Spleen (tissue), 11 donors: ENCODE measurements around the gene CTDP1. TPM values are rescaled to one million over a fixed set of nuclear protein-coding genes. Genes with fewer than 3 reads are reported as not detected.

Experiments used
- DNase-seq: peaks from one replicate; pipeline ENCODE4 v3.0.0-alpha.2; 2020
- H3K27ac ChIP-seq, 8 donors: fragments of 200-600 bp; sonication (generic) in 7 of 8; 1 replicate in 4 of 8; 2 replicates in 4 of 8; pipeline versions ENCODE4 v1.5.0 to v1.8.0; 2016 to 2021; ENCODE audit warnings: inconsistent platforms in 4 of 8, mild to moderate bottlenecking in 4 of 8, moderate library complexity in 1 of 8
- H3K27me3 ChIP-seq, 7 donors: fragments of 200-600 bp; sonication (generic) in 6 of 7; replicated peaks in 1 of 7; 1 replicate in 4 of 7; 2 replicates in 3 of 7; pipeline versions ENCODE4 v1.5.0 to v1.8.0; 2016 to 2021; ENCODE audit warnings: inconsistent platforms in 3 of 7, mild to moderate bottlenecking in 1 of 7
- H3K36me3 ChIP-seq, 6 donors: fragments of 200-600 bp; sonication (generic) in 5 of 6; 1 replicate in 4 of 6; 2 replicates in 2 of 6; pipeline versions ENCODE4 v1.5.0 to v1.8.0; 2016 to 2021; ENCODE audit warnings: inconsistent platforms in 2 of 6
- H3K4me1 ChIP-seq, 6 donors: fragments of 200-600 bp; sonication (generic) in 5 of 6; 1 replicate in 3 of 6; 2 replicates in 3 of 6; pipeline versions ENCODE4 v1.5.0 to v1.8.0; 2016 to 2021; ENCODE audit warnings: inconsistent platforms in 3 of 6
- H3K4me3 ChIP-seq, 8 donors: fragments of 200-600 bp; sonication (generic) in 7 of 8; 1 replicate in 4 of 8; 2 replicates in 4 of 8; pipeline versions ENCODE4 v1.5.0 to v1.8.0; 2016 to 2021; ENCODE audit warnings: inconsistent platforms in 4 of 8, mild to moderate bottlenecking in 4 of 8, moderate library complexity in 2 of 8
- H3K9me3 ChIP-seq, 8 donors: fragments of 200-600 bp; sonication (generic) in 7 of 8; 1 replicate in 4 of 8; 2 replicates in 4 of 8; pipeline versions ENCODE4 v1.5.0 to v1.8.0; 2016 to 2021; ENCODE audit warnings: inconsistent platforms in 4 of 8
- CTCF ChIP-seq, 11 experiments: fragments of 200-600 bp in 7 of 11; fragments of 450-650 bp in 4 of 11; sonication (generic) in 4 of 11; IDR thresholded peaks in 8 of 11; conservative IDR thresholded peaks in 3 of 11; 1 replicate in 7 of 11; 2 replicates in 4 of 11; pipeline versions ENCODE4 v1.4.0 to v1.8.0; 2016 to 2021; ENCODE audit warnings: antibody characterized with exemption in 11 of 11, inconsistent platforms in 4 of 11, mild to moderate bottlenecking in 1 of 11
- POLR2A ChIP-seq, 3 donors: fragments of 450-650 bp; IDR thresholded peaks; one replicate each; pipeline ENCODE4 v1.5.1; 2017; ENCODE audit warnings: antibody characterized with exemption in 3 of 3, mild to moderate bottlenecking in 1 of 3
- POLR2AphosphoS5 ChIP-seq, 3 donors: sonication (generic); formaldehyde crosslinking; IDR thresholded peaks; one replicate each; pipeline ENCODE4 v1.5.1; 2017; ENCODE audit warnings: antibody characterized with exemption in 3 of 3
- WGBS, 5 donors: extraction: QIAGEN DNeasy Blood & Tissue Kit in 3 of 5; methylation state at CpG; one replicate each; pipeline versions ENCODE4 v1.1.5 to v1.1.7; 2013 to 2018; 5-methylcytosine and 5-hydroxymethylcytosine counted together
- intact Hi-C: fragments of 100-400 bp; cut with DNase I; formaldehyde crosslinking; loops from one replicate; pipeline ENCODE4 v1.15.0; 2023; ENCODE audit warnings: low total_unique reads
- polyA plus RNA-seq, 3 donors: library from polyadenylated mRNA; stranded (reverse); fragments of 200-250 nt; gene quantifications; one replicate each; pipeline ENCODE4 v1.2.1, GENCODE V29; 2013
- total RNA-seq, 7 donors: library from RNA; depleted of rRNA in 3 of 7; stranded (reverse); fragments of >200 nt in 3 of 7; fragmentation: NEBNext Ultra II Directional in 4 of 7; extraction: Animal tissue kit (Norgen Biotek cat#: 25700) in 4 of 7; gene quantifications; one replicate each; pipeline versions ENCODE4 v1.1.0 to v1.2.1, GENCODE V29; 2016 to 2021
- donor health status: healthy with polysubstance abuse.
- donor health status: DM: no; HTN: no; CAD: no; lungs with moderate emphysema.
- donor health status: DM: no; HTN: no; CAD: no.
- donor health status: Bipolar disorder and iron deficiency.
- donor health status: healthy.
- donor health status: DM: no; HTN: no; CAD: no.
- donor health status: DM: yes; HTN: yes; CAD: no.

Gene CTDP1
- total and polyA plus RNA-seq, 10 donors = 13.6 to 54.6 (median 28.6) TPM

- intact Hi-C loops = no loop called here
- TF ChIP-seq CTCF (IDR thresholded peaks at IDR 0.05 in 8 of 11, conservative IDR thresholded peaks at IDR 0.05 in 3 of 11) (no peak), POLR2AphosphoS5 (IDR thresholded peaks at IDR 0.05) (no peak), POLR2A (IDR thresholded peaks at IDR 0.05) (no peak)
- 48 to 65% (median 51%) methylated on average over 21 of the region's 21 CpGs for WGBS, 5 donors
- Histone ChIP-seq H3K9me3 (no peaks in the 10 kb centered on the region), H3K4me1 (peaks cover 18 to 83% (median 40%) of the 10 kb centered on the region in 6 donors), H3K27me3 (peaks cover 0 to 65% (median 37%) of the 10 kb centered on the region in 7 donors), H3K4me3 (no peak overlapping the region), H3K36me3 (no peaks in the 10 kb centered on the region), H3K27ac (no peak overlapping the region)
- DNase-seq = peak; percentile 66
Observed at GRCh38 chr18:79796531-79797405, 117.2 kb downstream of the CTDP1 start.

- H3K9me3 ChIP-seq = no peaks in the 10 kb centered on the region
- intact Hi-C loops = no loop called here
- H3K36me3 ChIP-seq = no peaks in the 10 kb centered on the region
- H3K4me3 ChIP-seq = peak within 1 kb of the TSS in 7 of 8 donors; percentile 31 to 67 (median 42)
- H3K27ac ChIP-seq = no peak within 1 kb of the TSS
- peak; percentile 87 for DNase-seq
- WGBS, 5 donors = 4 to 28% (median 6%) methylated on average over 15 to 92 of the region's 92 CpGs
- peaks cover 18 to 73% (median 31%) of the 10 kb centered on the region in 6 donors for H3K4me1 ChIP-seq
- peaks cover 0 to 59% (median 37%) of the 10 kb centered on the region in 7 donors for H3K27me3 ChIP-seq
- TF ChIP-seq POLR2A (IDR thresholded peaks at IDR 0.05) (no peak), CTCF (IDR thresholded peaks at IDR 0.05 in 8 of 11, conservative IDR thresholded peaks at IDR 0.05 in 3 of 11) (peak in 2 of 11 experiments; percentile 18 to 24), POLR2AphosphoS5 (IDR thresholded peaks at IDR 0.05) (peak in 1 of 3 donors; percentile 20)
Observed at GRCh38 chr18:79797518-79798345, 118.1 kb downstream of the CTDP1 start, which contains the start of gene KCNG2. KCNG2 (plus strand) TSS chr18:79797938; CDS start chr18:79863668, 65,730 bp downstream.

GRCh38 chr18:79798346-79798998 lies 118.9 kb downstream of the CTDP1 start:
- H3K4me1 ChIP-seq = peaks cover 18 to 66% (median 27%) of the 10 kb centered on the region in 6 donors
- H3K9me3 ChIP-seq = no peaks in the 10 kb centered on the region
- intact Hi-C loops = no loop called here
- peak; percentile 82 for DNase-seq
- TF ChIP-seq POLR2AphosphoS5 (IDR thresholded peaks at IDR 0.05) (no peak), POLR2A (IDR thresholded peaks at IDR 0.05) (no peak), CTCF (IDR thresholded peaks at IDR 0.05 in 8 of 11, conservative IDR thresholded peaks at IDR 0.05 in 3 of 11) (no peak)
- H3K4me3 ChIP-seq = peak overlapping the region in 7 of 8 donors; percentile 31 to 67 (median 42)
- H3K27me3 ChIP-seq = peaks cover 0 to 59% (median 37%) of the 10 kb centered on the region in 7 donors
- H3K27ac ChIP-seq = no peak overlapping the region
- 1 to 6% (median 2%) methylated on average over 24 to 78 of the region's 78 CpGs for WGBS, 5 donors
- no peaks in the 10 kb centered on the region for H3K36me3 ChIP-seq
